ENCODE measurements around the gene EDDM13.
A peak's percentile ranks its signal among the peaks of the same experiment; 100 is the strongest.
"Not testable (repeated sequence)": the region's sequence is repeated elsewhere in the genome, so short reads cannot be mapped to it uniquely, and the experiment has no call there.

The EDDM13 gene

DNA sequence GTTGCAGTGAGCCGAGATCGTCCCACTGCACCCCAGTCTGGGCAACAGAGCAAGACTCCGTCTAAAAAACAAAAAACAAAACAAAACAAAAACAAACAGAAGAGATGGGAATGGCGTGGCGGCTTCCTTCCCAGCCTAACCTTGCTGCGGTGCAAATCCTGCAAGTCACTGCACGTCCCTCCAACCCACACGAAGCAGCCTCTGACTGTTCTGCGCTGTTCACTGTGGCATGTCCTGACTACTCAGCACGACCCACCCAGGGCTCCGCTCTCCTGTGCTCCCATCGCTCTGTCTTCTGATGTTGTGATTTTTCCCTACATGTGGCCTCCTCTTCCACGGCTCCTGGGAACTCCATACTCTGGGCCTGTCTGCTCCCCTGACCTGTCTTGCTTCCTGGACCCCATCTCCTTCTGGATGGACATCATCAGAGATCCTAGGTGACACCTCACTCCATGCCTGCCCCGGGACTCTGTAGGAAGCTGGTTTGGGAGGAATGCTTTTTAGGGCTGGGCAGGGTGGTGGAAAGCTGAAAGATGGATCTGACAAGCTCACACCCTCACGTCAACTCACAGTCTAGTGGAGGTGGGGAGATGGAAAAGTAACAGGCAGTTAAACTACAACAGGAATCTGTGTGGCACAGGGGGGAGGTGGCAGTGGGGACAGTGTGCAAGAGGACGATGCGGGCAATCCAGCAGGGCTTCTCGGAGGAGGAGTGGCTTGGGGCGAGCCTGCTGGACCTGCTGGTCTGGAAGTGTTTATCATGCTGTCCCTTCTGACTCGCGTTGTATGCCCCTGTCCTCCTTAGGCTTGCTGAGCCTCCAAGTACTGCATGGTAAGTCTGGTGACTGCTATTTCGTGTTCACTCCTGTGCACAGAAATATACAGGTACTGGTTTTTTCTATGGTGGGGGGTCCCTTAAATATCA, 23.2 kb downstream of the EDDM13 start:
- no peak for DNase-seq

DNA sequence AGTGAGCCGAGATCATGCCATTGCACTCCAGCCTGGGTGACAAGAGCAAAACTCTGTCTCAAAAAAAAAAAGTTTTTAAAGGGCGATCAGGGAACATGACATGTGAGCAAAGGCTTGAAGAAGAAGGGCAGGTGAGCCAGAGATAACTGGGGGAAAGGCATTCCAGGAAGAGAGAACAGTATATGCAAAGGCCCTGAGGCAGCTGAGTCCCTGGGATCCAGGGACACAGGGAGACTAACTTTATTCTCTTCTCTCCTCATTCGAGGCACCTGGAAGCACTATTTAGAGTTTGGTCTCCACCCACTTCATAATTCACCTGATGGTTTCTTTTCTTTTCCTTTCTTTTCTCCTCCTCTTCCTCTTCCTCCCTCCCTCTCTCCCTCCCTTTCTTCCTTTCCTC, 24.5 kb downstream of the EDDM13 start:
- DNase-seq = no peak

DNA sequence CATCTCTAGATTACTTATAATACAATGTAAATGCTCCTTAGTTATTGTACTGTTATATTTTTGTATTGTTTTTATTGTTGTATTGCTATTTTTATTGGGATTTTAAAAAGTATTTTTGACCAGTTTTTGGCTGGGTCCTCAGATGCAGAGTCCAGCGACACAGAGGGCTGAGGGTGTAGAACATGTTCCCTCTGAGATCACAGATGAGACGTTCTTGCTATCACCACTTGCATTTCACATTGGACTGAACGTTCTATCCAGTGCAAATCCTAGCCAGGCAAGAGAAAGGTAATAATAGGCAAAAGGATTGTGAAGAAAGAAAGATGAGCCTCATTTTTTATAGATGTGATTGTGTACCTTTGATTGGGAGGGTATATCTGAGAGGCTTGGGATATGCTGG, 27.1 kb downstream of the EDDM13 start:
- no peak for DNase-seq

DNA sequence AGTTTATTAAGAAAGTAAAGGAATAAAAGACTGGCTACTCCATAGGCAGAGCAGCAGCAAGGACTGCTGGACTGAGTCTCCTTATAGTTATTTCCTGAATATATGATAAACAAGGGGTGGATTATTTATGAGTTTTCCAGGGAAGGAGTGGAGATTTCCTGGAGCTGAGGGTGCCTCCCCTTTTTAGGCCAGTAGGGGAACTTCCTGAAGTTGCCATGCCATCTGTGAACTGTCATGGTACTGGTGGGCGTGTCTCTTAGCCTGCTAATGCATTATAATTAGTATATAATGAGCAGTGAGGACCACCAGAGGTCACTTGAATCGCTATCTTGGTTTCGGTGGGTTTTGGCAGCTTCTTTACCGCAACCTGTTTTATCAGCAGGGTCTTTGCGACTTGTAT, 28.6 kb downstream of the EDDM13 start:
- DNase-seq = no peak

DNA sequence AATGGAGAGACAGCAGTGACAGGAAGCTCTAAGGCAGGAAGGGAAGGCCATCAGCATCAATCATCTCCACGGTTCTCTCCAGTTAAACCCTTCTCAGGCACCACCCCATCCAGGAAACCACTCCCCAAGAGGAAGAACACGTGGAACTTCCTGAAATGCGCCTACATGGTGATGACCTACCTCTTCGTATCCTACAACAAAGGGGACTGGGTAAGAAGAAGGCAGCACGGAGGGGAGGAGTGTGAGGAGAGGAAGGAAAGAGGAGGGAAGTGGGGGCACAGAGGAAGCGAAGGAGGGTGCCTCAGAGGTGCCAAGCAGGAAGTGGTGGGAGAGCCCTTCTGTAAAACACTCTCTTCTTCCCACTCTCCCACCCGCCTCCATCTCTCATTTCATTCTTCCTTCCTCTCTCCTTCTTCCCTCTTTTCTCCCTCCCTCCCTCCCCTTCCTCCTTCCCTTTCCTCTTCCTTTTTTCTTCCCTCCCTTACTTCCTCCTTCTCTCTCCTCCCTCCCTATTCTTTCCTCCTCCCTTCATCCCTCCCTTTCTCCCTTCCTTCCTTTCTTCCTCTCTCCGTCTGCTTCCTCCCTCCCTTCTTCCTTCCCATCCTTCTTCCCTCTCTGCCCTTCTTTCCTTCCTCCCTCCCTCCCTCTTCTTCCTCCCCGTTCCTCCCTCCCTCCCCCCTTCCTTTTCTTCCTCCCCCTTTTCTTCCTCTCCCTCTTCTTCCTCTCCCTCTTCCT, 29.5 kb downstream of the EDDM13 start:
- DNase-seq = no peak

DNA sequence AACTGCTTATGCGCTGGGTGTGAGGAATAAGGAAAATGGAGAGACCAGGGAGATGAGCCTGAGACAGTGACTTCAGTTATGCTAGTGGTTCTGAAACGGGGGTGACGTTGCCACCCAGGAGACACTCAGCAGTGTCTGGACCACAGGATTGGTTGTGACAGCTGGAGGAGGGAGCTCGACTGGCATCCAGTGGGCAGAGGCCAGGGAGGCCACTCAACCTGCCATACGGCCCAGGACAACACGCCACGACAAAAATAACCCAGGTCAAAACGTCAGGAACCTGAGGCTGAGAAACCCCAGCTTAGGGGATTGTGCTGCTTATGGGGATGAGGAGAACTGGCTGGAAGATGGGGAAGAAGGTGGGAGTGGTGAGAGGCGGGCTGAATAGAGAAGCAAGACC, 31.7 kb downstream of the EDDM13 start:
- no peak for DNase-seq

DNA sequence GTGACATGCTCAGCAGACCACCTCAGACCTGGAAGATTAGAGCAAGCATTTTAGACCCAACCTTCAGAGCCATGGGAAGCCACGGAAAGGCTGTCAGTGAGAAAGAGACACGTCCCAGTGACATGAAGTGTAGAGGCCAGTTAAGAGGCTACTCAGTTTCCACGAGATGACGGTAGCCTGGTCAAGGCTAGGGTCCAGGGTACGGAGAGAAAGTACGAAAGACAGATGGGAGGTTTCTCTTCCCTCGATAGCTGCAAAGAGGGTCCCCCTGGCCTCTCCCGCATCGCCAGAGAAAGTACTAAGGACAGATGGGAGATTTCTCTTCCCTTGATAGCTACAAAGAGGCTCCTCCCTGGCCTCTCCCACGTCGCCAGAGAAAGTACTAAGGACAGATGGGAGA, 33.5 kb downstream of the EDDM13 start:
- DNase-seq = no peak

DNA sequence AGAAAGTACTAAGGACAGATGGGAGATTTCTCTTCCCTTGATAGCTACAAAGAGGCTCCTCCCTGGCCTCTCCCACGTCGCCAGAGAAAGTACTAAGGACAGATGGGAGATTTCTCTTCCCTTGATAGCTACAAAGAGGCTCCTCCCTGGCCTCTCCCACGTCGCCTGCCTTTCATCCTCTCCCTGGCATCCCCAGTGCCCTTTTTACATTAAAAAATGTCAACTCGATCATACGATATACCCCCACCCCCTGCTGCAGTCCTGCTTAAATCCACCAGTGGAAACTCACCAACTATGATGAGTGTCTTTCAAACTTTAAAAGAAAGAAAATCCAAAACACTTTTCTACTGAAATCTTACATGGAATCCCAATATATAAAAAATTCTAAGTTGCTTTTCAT, 34.5 kb downstream of the EDDM13 start:
- not testable (repeated sequence) for DNase-seq

DNA sequence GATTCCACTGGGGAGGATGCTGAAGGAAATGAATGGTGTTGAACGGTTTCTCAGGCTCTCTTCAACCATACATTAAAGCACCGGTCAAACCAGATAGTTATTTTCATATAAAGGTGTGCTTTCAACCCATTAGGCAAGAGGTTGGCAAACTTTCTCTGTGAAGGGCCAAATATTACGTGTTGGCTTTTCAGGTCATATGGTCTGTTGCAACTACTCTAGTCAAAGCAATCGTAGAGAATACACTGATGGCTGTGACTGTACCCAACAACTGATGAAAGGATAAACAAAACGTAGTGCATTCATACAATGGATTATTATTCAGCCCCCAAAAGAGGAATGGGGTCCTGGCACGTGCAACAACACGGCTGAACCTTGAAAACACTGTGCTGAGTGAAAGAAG, 36.2 kb downstream of the EDDM13 start:
- no peak for DNase-seq

DNA sequence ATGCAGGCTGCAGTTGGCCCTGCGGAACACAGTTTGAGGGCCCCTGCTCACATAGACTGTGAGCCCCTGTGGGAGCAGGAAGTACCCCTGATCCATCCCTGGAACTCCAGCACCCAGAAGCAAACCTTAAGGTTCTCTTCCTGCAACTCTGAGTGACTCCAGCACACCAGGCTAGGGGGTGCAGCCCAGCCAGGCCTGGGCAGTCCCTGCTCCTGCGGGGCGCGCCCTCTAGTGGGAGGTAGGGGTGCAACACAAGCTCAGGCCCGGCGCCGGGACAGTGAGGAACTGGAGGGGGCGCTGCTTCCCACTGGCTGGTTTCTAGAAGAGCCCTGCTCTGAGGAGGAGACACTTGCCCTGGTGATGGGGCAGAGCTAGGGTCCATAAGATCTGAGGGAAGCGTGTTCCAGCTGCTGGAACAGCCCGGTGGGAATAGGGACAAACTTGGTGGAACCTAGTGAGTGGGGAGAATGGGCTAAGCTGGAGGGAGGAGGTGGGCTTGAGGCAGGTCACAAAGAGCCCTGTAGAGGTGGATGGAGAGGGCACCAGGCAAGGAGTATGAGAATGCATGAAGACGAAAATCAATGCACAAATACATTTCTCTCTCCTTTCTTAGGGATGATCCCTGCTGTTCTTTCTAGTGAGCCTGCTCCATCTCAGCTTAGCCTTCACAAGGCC, 37.1 kb downstream of the EDDM13 start:
- DNase-seq = no peak

DNA sequence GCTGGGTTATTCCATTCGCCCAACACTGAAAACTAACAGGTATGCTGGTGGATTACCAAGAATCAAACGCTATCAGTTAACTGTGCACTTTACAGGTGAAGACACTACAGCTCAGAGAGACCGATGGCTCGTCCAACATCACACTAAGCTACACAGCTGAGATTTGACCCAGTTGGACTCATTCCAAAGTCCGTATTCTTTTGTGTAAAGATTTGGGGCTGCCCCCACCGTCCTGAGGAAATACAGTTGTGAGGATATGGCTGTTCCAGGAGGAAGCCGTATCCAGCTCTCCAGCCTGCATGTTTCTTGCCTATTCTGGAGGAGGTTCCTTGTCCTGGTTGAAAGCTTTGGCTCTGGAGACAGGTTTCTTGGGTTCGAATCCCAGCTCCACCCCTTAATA, 37.9 kb downstream of the EDDM13 start:
- no peak for DNase-seq

DNA sequence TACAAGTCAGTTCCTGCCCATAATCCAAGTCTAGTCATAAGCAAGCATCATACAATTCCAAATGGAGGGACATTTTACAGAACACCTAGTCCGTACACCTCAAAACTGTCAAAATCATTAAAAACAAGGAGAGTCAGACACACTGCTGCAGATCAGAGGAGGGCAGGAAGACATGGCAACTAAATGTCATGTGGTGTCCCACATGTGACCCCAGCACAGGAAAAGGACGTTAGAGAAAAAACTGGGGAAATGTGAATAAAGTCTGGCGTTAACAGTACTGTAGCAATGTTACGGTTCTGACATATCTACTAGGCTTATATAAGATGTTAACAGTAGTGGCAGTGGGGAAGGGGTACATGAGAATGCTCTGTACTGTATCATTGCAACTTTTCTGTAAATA, 39.8 kb downstream of the EDDM13 start:
- no peak for DNase-seq

DNA sequence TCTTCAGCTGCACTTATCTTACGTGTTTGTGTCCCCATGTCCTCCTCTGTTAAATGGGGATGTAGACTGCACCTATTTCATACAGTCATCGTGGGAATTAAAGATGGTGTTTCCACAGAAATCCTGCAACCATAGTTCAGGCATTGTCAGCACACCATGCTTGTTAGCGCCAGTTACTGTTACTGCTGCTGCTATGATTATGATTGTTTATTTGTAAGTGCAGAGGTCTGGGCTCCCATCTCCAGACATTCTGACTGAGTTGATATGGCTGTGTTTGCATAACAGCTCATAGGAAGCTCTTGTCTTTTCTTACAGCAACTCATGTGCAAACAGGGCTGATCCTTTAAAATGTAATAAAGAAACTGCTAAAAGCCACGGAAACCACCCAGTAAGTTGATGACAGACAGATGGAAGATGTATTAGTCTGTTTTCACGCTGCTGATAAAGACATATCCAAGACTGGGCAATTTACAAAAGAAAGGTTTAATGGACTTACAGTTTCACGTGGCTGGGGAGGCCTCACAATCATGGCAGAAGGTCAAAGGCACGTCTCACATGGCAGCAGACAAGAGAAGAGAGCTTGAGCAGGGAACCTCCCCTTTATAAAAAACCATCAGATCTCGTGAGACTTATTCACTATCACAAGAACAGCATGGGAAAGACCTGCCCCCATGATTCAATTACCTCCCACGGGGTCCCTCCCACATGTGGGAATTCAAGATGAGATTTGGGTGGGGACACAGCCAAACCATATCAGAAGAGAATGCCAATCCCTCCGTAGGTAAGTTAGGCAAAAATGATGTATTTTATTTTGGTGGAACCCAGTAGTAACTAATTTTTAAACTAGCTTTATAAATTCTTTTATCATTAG, 40.5 kb downstream of the EDDM13 start:
- no peak for DNase-seq

DNA sequence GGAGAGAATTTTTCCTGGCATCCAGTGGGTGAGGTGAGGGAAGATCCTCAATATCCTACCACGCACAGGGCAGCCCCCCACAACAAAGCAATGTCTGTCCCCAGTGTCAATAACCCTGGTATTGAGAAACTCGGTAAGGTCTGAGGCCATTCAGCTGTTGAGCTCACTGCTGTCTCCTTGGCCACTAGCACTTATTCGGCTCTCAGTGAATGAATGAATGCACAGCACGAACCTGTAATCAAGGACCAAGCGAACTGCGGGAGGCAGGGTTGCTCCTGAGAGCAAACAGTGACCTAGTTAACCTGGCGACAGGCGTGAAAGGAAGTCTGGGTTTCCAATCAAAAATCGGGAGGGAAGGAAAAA, 41.5 kb downstream of the EDDM13 start:
- no peak for DNase-seq

DNA sequence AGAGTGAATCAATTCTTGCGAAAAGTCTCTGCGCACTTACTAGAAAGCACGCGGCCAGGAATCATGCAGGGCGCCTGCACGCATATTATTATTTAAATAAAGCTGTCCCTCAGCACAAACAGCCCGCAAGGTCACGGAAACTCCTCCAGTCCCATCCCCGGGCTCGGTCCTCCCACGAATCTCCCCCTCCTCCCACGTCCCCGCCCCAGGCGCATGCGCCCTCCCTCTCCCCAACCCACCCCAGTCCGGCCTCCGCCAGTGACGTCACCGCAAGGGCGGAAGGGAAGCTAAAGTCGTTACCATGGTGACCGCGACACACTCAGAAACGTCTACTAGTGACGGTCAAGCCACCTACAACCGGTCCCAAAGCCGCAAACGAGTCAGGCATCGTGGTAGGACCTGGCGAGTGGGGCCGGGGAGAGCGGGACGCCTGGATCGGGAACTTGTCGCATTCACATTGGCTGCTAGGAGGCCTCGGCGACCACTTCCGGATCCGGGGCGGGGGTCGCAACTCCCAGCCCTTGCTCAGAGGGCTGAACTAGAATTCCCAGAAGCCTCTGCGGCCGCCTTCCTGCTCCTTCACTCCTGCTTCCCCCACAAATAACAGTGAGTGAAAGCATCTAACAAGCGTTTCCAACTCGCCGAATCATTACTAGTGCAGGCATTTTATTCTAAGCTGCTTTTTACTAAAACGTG, 42.0 kb downstream of the EDDM13 start, which contains the start of gene ZSCAN5A:
Gene ZSCAN5A, minus strand, starts transcription at position 459 of the 696 bp plus-strand sequence. CDS start 89,793 bp downstream, outside the sequence.
- peak; percentile 98 for DNase-seq

DNA sequence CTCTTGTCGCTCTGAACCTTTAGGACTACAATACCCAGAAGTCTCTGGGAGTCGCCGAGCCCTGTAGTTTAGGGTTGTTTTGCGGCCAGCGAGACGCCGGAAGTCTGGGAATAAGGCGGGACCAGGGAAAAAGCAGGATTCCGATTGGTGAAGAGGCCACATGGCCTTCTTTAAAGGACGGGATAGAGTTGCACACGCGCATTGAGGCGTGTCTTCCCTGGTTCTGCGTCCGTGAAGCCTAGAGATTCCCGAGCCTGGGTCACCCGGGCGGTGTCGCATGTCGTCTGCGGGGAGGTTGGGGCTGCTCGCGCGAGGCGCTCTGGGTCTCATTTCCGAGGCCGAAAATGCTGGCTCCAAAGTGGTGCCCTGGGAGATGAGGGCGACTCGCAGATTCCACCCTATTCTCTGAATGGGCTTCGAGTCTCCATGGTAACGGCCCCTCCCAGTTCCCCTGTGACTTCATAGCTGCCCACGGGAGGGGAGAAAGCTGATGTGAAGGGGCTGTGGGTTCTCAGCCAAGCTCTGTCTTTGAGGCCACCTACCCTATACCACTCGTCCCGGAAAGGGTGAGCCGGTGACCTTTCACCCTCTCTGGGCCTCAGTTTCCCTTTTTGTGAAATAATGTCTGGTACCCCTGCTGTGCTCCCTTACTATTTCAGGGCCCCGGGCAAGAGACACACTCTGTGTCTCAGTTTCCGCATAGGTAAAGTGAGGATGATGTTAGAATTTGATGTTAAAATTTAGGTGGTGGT, 42.7 kb downstream of the EDDM13 start:
- peak; percentile 98 for DNase-seq

DNA sequence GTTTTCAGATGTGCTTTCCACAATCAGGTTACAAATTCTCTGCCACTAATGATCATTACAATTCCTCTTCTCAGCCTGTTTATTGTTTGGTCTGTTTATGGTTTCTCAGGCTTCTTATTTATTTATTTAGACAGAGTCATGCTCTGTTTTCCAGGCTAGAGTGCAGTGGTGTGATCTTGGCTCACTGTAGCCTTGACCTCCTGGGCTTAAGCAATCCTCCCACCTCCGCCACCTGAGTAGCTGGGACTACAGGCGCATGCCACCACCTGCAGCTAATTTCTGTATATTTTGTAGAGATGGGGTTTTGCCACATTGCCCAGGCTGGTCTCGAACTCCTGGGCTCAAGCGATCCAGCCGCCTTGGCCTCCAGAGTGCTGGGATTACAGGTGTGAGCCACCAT, 44.2 kb downstream of the EDDM13 start:
- DNase-seq = no peak

DNA sequence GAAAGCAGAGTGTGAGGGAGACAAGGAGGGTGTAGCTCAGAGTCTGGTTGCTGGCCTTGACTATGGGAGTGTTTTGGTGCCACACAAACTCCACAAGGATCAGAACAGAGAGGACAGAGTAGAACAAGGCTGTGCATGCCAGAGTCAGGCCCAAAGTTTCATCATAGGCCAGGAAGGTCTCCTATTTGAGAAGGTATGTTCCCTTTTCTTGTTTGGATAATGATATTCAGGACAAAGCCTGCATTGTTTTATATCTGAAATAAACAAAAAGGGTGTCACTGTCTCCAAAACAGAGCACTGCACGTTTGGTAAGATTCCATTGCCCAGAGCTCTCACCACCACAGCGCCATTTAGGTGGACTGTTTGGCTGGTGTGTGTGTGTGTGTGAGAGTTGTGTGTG, 45.2 kb downstream of the EDDM13 start:
- DNase-seq = no peak

DNA sequence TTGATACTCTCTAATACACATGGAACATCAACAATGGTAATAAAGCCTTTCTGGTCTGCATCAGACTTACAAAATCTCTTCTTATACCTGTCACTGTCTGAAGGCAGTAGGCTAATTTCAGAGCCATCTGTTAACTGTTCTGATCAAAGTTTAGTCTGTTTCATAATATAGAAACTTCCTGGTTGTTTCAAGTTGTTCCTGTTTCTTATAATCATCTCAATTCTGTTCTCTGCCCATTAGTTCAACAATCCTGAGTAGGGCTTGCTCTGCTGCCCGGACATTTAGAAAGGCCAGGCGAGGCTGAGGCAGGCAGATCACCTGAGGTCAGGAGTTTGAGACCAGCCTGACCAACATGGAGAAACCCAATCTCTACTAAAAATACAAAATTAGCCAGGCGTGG, 47.4 kb downstream of the EDDM13 start:
- no peak for DNase-seq

DNA sequence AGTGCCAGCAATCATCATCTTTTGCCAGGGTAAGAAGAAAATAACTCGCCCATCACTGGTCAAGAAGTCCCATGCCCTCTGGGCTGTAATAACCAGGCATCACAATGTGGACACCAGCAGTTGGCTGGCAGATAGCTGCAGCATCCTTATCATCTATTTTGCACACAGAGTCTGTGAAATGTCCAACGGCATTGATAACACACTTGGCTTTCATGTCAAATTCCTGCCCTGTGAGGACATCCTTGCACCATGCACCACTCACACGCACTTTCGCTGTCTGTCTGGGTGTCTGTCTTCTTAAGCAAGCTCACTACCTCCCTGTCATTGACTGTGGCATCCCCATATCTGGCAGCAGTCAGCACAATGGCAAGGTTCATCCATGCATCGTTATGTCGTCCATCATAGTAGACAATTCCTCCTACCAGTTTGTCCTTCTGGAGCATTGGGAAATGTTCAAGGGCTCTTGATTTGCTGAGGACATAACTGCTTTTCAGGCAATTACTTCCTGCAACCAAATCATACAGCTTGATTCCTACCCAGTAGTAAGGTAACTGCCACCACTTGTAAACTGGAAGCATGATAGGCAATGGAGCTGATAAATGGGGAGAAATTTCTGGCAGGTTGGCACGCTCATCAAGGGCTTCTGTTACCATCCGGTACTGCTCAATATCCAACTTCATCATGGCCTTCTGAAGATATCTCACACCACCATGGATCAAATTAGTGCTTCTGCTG, 48.9 kb downstream of the EDDM13 start:
- no peak for DNase-seq

Measured in NCI-H2029 treated with DMSO at 0.1 percent for 48 hours (cell line).